HepG2 (cell line): ENCODE measurements around the gene FGA. TPM values are rescaled to one million over a fixed set of nuclear protein-coding genes. Genes with fewer than 3 reads are reported as not detected.

ENCODE experiments used
- EED ChIP-seq: sonication (generic); formaldehyde crosslinking; IDR thresholded peaks from 2 replicates; pipeline ENCODE4 v1.5.0; 2020; ENCODE audit warnings: mild to moderate bottlenecking, missing genetic modification reagents
- GATAD1 ChIP-seq: IDR thresholded peaks from 2 replicates; pipeline ENCODE4 v1.6.1; 2016; ENCODE audit warnings: missing genetic modification reagents, missing compliant biosample characterization
- GPN1 ChIP-seq: sonication (generic); formaldehyde crosslinking; IDR thresholded peaks from 2 replicates; pipeline ENCODE4 v1.5.1; 2020; ENCODE audit warnings: missing genetic modification reagents, borderline replicate concordance
- HHEX ChIP-seq: IDR thresholded peaks from 2 replicates; pipeline ENCODE4 v1.6.1; 2016; ENCODE audit warnings: control low read depth
- HMGXB3 ChIP-seq: sonication (generic); formaldehyde crosslinking; IDR thresholded peaks from 2 replicates; pipeline ENCODE4 v1.4.0; 2020; ENCODE audit warnings: missing genetic modification reagents, borderline replicate concordance
- HOXA7 ChIP-seq: sonication (generic); formaldehyde crosslinking; IDR thresholded peaks from 2 replicates; pipeline ENCODE4 v1.8.1; 2022; ENCODE audit warnings: mild to moderate bottlenecking, missing genetic modification reagents, moderate library complexity
- JUN ChIP-seq: sonication (generic); formaldehyde crosslinking; IDR thresholded peaks from 2 replicates; pipeline ENCODE4 v1.4.0; 2020; ENCODE audit warnings: mild to moderate bottlenecking, missing genetic modification reagents
- SALL1 ChIP-seq: sonication (generic); formaldehyde crosslinking; IDR thresholded peaks from 2 replicates; pipeline ENCODE4 v1.8.0; 2022; ENCODE audit warnings: mild to moderate bottlenecking, missing genetic modification reagents
- STAG1 ChIP-seq: sonication (generic); formaldehyde crosslinking; IDR thresholded peaks from 2 replicates; pipeline ENCODE4 v1.4.0; 2020; ENCODE audit warnings: missing genetic modification reagents
- UBTF ChIP-seq: sonication (generic); formaldehyde crosslinking; IDR thresholded peaks from 2 replicates; pipeline ENCODE4 v1.4.0; 2020; ENCODE audit warnings: mild to moderate bottlenecking, missing genetic modification reagents
- ZBTB21 ChIP-seq: sonication (generic); formaldehyde crosslinking; IDR thresholded peaks from 2 replicates; pipeline ENCODE4 v1.4.0; 2020; ENCODE audit warnings: missing genetic modification reagents
- ZNF24 ChIP-seq: fragments of 450-650 bp; IDR thresholded peaks from 2 replicates; pipeline ENCODE4 v1.6.1; 2017; ENCODE audit warnings: antibody characterized with exemption, mild to moderate bottlenecking
- polyA plus RNA-seq, 8 experiments: library from polyadenylated mRNA; depleted of rRNA in 3 of 8; stranded (reverse) in 7 of 8; unstranded in 1 of 8; fragments of >200 nt; fragmentation: Illumina TruSeq in 4 of 8; extraction: Trizol in 4 of 8; gene quantifications; 2 replicates each; pipeline versions ENCODE4 v1.2.1 to v1.2.3, GENCODE V29; 2011 to 2016; ENCODE audit warnings: low read depth in 4 of 8, missing spikeins in 1 of 8, mixed read lengths in 1 of 8; ENCODE audit not compliant: insufficient read depth in 1 of 8
- total RNA-seq, 5 experiments: library from RNA; depleted of rRNA; stranded (reverse); fragments of >200 nt; fragmentation: Illumina TruSeq; extraction: Trizol; gene quantifications; 2 replicates each; pipeline ENCODE4 v1.2.3, GENCODE V29; 2016; ENCODE audit warnings: low read depth in 1 of 5
- TF ChIP-seq, protein P1 (sequence below), 2 experiments: IDR thresholded peaks; 2 replicates each; pipeline ENCODE4 v1.6.1; 2011 to 2012; ENCODE audit warnings: low read length in 2 of 2, borderline replicate concordance in 1 of 2, low read depth in 1 of 2, mild to moderate bottlenecking in 1 of 2, moderate library complexity in 1 of 2
- TF ChIP-seq, protein P2 (sequence below): sonication (generic); formaldehyde crosslinking; IDR thresholded peaks from 2 replicates; pipeline ENCODE4; 2020; ENCODE audit warnings: missing genetic modification reagents, mild to moderate bottlenecking, borderline replicate concordance
- TF ChIP-seq, protein P3 (sequence below): sonication (generic); formaldehyde crosslinking; conservative IDR thresholded peaks from 2 replicates; pipeline ENCODE4 v1.4.0; 2020; ENCODE audit warnings: missing genetic modification reagents

Gene FGA
- total and polyA plus RNA-seq, 2 of the 13 experiments (the other 11 are each of a cell fraction or from before 2014, with no cell fraction given), result 640 to 1,523 TPM

DNA sequence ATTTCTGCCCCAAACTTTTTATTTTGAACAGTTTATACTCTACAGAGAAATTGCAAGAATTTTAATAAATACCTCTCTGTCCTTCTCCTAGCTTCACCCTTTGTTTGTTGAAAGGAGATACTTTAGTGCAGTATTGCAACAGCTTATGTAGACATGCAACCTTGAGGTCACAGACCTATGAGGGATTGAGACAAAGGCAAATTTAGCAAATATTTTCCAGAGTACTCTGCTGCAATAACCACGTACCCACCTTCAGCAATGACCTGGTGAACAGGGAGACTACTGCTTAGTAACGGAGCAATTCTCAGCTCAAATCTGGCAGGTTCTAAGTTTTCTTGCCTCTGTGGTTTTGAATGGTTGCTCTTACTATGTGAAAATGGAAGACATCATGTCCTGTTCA is 13.2 kb downstream of the FGA start (continued):
- TF ChIP-seq HMGXB3 (CRISPR knock-in tag), result no peak
- TF ChIP-seq, protein P1, sequence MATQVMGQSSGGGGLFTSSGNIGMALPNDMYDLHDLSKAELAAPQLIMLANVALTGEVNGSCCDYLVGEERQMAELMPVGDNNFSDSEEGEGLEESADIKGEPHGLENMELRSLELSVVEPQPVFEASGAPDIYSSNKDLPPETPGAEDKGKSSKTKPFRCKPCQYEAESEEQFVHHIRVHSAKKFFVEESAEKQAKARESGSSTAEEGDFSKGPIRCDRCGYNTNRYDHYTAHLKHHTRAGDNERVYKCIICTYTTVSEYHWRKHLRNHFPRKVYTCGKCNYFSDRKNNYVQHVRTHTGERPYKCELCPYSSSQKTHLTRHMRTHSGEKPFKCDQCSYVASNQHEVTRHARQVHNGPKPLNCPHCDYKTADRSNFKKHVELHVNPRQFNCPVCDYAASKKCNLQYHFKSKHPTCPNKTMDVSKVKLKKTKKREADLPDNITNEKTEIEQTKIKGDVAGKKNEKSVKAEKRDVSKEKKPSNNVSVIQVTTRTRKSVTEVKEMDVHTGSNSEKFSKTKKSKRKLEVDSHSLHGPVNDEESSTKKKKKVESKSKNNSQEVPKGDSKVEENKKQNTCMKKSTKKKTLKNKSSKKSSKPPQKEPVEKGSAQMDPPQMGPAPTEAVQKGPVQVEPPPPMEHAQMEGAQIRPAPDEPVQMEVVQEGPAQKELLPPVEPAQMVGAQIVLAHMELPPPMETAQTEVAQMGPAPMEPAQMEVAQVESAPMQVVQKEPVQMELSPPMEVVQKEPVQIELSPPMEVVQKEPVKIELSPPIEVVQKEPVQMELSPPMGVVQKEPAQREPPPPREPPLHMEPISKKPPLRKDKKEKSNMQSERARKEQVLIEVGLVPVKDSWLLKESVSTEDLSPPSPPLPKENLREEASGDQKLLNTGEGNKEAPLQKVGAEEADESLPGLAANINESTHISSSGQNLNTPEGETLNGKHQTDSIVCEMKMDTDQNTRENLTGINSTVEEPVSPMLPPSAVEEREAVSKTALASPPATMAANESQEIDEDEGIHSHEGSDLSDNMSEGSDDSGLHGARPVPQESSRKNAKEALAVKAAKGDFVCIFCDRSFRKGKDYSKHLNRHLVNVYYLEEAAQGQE (IDR thresholded peaks at IDR 0.05; ENCODE audit: borderline replicate concordance in 1 of 2, low read depth in 1 of 2, low read length in 2 of 2), result peak in 1 of 2 experiments; percentile 49; a peak in 1 of 4 replicates
- peak; percentile 86; the same call in 1 of the 2 replicates for TF ChIP-seq SALL1
- no peak for TF ChIP-seq HOXA7 (CRISPR knock-in tag)
- TF ChIP-seq GATAD1 (CRISPR knock-in tag), result no peak; the same call in 1 of the 2 replicates
- TF ChIP-seq JUN (CRISPR knock-in tag), result no peak
- TF ChIP-seq EED (CRISPR knock-in tag), result no peak
- TF ChIP-seq, protein P2, sequence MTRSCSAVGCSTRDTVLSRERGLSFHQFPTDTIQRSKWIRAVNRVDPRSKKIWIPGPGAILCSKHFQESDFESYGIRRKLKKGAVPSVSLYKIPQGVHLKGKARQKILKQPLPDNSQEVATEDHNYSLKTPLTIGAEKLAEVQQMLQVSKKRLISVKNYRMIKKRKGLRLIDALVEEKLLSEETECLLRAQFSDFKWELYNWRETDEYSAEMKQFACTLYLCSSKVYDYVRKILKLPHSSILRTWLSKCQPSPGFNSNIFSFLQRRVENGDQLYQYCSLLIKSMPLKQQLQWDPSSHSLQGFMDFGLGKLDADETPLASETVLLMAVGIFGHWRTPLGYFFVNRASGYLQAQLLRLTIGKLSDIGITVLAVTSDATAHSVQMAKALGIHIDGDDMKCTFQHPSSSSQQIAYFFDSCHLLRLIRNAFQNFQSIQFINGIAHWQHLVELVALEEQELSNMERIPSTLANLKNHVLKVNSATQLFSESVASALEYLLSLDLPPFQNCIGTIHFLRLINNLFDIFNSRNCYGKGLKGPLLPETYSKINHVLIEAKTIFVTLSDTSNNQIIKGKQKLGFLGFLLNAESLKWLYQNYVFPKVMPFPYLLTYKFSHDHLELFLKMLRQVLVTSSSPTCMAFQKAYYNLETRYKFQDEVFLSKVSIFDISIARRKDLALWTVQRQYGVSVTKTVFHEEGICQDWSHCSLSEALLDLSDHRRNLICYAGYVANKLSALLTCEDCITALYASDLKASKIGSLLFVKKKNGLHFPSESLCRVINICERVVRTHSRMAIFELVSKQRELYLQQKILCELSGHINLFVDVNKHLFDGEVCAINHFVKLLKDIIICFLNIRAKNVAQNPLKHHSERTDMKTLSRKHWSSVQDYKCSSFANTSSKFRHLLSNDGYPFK (CRISPR knock-in tag), result no peak
- no peak for TF ChIP-seq UBTF (CRISPR knock-in tag)
- peak; percentile 24; the same call in 1 of the 2 replicates for TF ChIP-seq STAG1 (CRISPR knock-in tag)
- 0 out of 2 replicates have a peak, but pooled peaks have one; percentile 50 for TF ChIP-seq HHEX
- TF ChIP-seq ZNF24, result no peak
- TF ChIP-seq, protein P3, sequence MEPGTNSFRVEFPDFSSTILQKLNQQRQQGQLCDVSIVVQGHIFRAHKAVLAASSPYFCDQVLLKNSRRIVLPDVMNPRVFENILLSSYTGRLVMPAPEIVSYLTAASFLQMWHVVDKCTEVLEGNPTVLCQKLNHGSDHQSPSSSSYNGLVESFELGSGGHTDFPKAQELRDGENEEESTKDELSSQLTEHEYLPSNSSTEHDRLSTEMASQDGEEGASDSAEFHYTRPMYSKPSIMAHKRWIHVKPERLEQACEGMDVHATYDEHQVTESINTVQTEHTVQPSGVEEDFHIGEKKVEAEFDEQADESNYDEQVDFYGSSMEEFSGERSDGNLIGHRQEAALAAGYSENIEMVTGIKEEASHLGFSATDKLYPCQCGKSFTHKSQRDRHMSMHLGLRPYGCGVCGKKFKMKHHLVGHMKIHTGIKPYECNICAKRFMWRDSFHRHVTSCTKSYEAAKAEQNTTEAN, result peak; percentile 42; the same call in 1 of the 2 replicates
- peak; percentile 74 for TF ChIP-seq ZBTB21 (CRISPR knock-in tag)
- TF ChIP-seq GPN1 (CRISPR knock-in tag), result no peak
